GM12878 (cell line): Measurements from ENCODE around the gene TRIM71. TPM values are rescaled to one million over a fixed set of nuclear protein-coding genes. Genes with fewer than 3 reads are reported as not detected.

Experiments
- ATAC-seq: fragments of 200-7000 bp; cut with Tn5 transposase; 3 replicates; pipeline ENCODE4 v1.9.1; 2020; ENCODE audit warnings: mild to moderate bottlenecking, moderate library complexity
- BruUV-seq: library from RNA; stranded (reverse); fragments of 400-500 nt; replicated peaks from 2 replicates; lab custom pipeline; 2021; lab: Mats Ljungman, UMichigan
- CTCF ChIA-PET: fragments of 300-600 bp; sonication (Branson Sonifier 250); formaldehyde crosslinking; extraction: SDS; loops from one replicate; lab custom pipeline; 2021; ENCODE audit warnings: inconsistent platforms; lab: Yijun Ruan, JAX
- POLR2A ChIA-PET: fragments of 350-600 bp; formaldehyde crosslinking; extraction: SDS; loops from one replicate; lab custom pipeline; 2021; ENCODE audit warnings: inconsistent platforms; lab: Charles Lee
- RAD21 ChIA-PET: fragments of 300-600 bp; sonication (Branson Sonifier 250); formaldehyde crosslinking; loops from one replicate; lab custom pipeline; 2023; ENCODE audit warnings: antibody characterized with exemption; ENCODE audit not compliant: unreplicated experiment; lab: Charles Lee
- SMC1A ChIA-PET: fragments of 300-600 bp; sonication (Branson Sonifier 250); formaldehyde crosslinking; loops from one replicate; lab custom pipeline; 2023; ENCODE audit not compliant: unreplicated experiment, uncharacterized antibody; lab: Charles Lee
- DNase-seq: peaks from one replicate; pipeline ENCODE4 v3.0.0-alpha.2; 2011; ENCODE audit warnings: low read depth, low spot score
- FAIRE-seq: peaks from 3 replicates; lab custom pipeline; 2011; peaks lifted over from hg19 to GRCh38; lab: Jason Lieb, UNC
- H2AFZ ChIP-seq: 2 replicates; pipeline ENCODE4 v1.6.0; 2011; ENCODE audit warnings: low read depth, low read length, control low read depth; ENCODE audit not compliant: control insufficient read depth
- H3K27ac ChIP-seq: 2 replicates; pipeline ENCODE4 v1.5.1; 2011; ENCODE audit warnings: control low read depth; ENCODE audit not compliant: control insufficient read depth, insufficient read depth
- H3K27me3 ChIP-seq, 2 experiments: replicated peaks in 1 of 2; 2 replicates each; pipeline versions ENCODE4 v1.6.0 to v1.6.1; 2011; ENCODE audit warnings: low read length in 1 of 2; ENCODE audit not compliant: control insufficient read depth in 2 of 2, insufficient read depth in 2 of 2
- H3K36me3 ChIP-seq, 2 experiments: 2 replicates each; pipeline ENCODE4 v1.5.1; 2011; ENCODE audit warnings: low read length in 1 of 2; ENCODE audit not compliant: control insufficient read depth in 2 of 2, insufficient read depth in 2 of 2
- H3K4me1 ChIP-seq: 2 replicates; pipeline ENCODE4 v1.6.1; 2011; ENCODE audit warnings: mild to moderate bottlenecking, low read length, moderate library complexity, mixed read lengths; ENCODE audit not compliant: control insufficient read depth, insufficient read depth
- H3K4me2 ChIP-seq: 2 replicates; pipeline ENCODE4 v1.6.0; 2011; ENCODE audit warnings: control low read depth; ENCODE audit not compliant: control insufficient read depth, insufficient read depth
- H3K4me3 ChIP-seq: fragments of 200-600 bp; sonication (generic); 2 replicates; pipeline ENCODE4 v1.5.1; 2016
- H3K79me2 ChIP-seq: 2 replicates; pipeline ENCODE4 v1.6.0; 2011; ENCODE audit warnings: low read length; ENCODE audit not compliant: control insufficient read depth, insufficient read depth
- H3K9ac ChIP-seq: 2 replicates; pipeline ENCODE4 v1.8.0; 2011; ENCODE audit warnings: low read length, control low read depth, mixed read lengths; ENCODE audit not compliant: control insufficient read depth, insufficient read depth
- H3K9me3 ChIP-seq: replicated peaks from 3 replicates; pipeline ENCODE4 v1.5.1; 2011; ENCODE audit warnings: mild to moderate bottlenecking, low read length; ENCODE audit not compliant: control insufficient read depth, insufficient read depth
- H4K20me1 ChIP-seq: 2 replicates; pipeline ENCODE4 v1.6.0; 2011; ENCODE audit not compliant: control insufficient read depth, insufficient read depth
- BMI1 ChIP-seq: fragments of 450-650 bp; IDR thresholded peaks from 2 replicates; pipeline ENCODE4 v1.6.1; 2016; ENCODE audit warnings: mild to moderate bottlenecking, moderate library complexity, borderline replicate concordance
- FOS ChIP-seq: IDR thresholded peaks from 3 replicates; pipeline ENCODE4 v1.6.1; 2011; ENCODE audit warnings: borderline replicate concordance; ENCODE audit not compliant: insufficient read length; ENCODE audit errors: extremely low read depth
- FOXM1 ChIP-seq: IDR thresholded peaks from 2 replicates; pipeline ENCODE4 v1.6.1; 2012; ENCODE audit warnings: low read depth, mild to moderate bottlenecking, inconsistent platforms, low read length, moderate library complexity
- GABPA ChIP-seq: IDR thresholded peaks from 2 replicates; pipeline ENCODE4 v1.6.1; 2014; ENCODE audit warnings: antibody characterized with exemption, low read depth, mild to moderate bottlenecking, inconsistent platforms
- IKZF1 ChIP-seq: fragments of 450-650 bp; conservative IDR thresholded peaks from 2 replicates; pipeline ENCODE4 v1.6.1; 2017; ENCODE audit warnings: antibody characterized with exemption, mild to moderate bottlenecking
- LARP7 ChIP-seq: fragments of 450-650 bp; IDR thresholded peaks from 2 replicates; pipeline ENCODE4 v1.6.1; 2017; ENCODE audit warnings: mild to moderate bottlenecking
- MTA3 ChIP-seq: IDR thresholded peaks from 2 replicates; pipeline ENCODE4 v1.6.1; 2012; ENCODE audit warnings: low read length, inconsistent platforms, borderline replicate concordance
- NFYA ChIP-seq: IDR thresholded peaks from 2 replicates; pipeline ENCODE4 v1.6.1; 2011; ENCODE audit warnings: low read depth, mild to moderate bottlenecking, low read length, improper control_type of control experiment, borderline replicate concordance
- RELA ChIP-seq: fragments of 450-650 bp; IDR thresholded peaks from 2 replicates; pipeline ENCODE4 v1.8.0; 2014; ENCODE audit warnings: borderline replicate concordance; ENCODE audit not compliant: partially characterized antibody
- SREBF1 ChIP-seq: IDR thresholded peaks from 2 replicates; pipeline ENCODE4 v1.6.1; 2012; ENCODE audit warnings: mild to moderate bottlenecking, low read length
- TCF7 ChIP-seq: IDR thresholded peaks from 2 replicates; pipeline ENCODE4 v1.6.1; 2014; ENCODE audit warnings: antibody characterized with exemption, borderline replicate concordance
- WRNIP1 ChIP-seq: IDR thresholded peaks from 2 replicates; pipeline ENCODE4 v1.6.1; 2011; ENCODE audit warnings: low read depth, low read length, improper control_type of control experiment, borderline replicate concordance
- WGBS: methylation state at CpG from one replicate; pipeline ENCODE4 v1.1.6; 2016; ENCODE audit warnings: low lambda C conversion rate; ENCODE audit not compliant: insufficient replicate concordance, insufficient coverage; ENCODE audit errors: missing lambda C conversion rate; 5-methylcytosine and 5-hydroxymethylcytosine counted together
- in situ Hi-C: fragments of 300-500 bp; cut with MboI; formaldehyde crosslinking; loops from 9 replicates; pipeline ENCODE4 v1.14.3; 2018; ENCODE audit warnings: mixed read lengths
- intact Hi-C: fragments of 100-400 bp; cut with micrococcal nuclease; formaldehyde crosslinking; loops from one replicate; pipeline ENCODE4 v1.14.2; 2022; ENCODE audit not compliant: unreplicated experiment
- polyA plus RNA-seq, 11 experiments: library from polyadenylated mRNA; depleted of rRNA in 4 of 11; unstranded in 6 of 11; stranded (reverse) in 5 of 11; fragments of >200 nt; fragmentation: Nextera tagmentation in 4 of 11; fragmentation: Illumina TruSeq in 1 of 11; extraction: Ambion mirVana in 4 of 11; extraction: Trizol in 1 of 11; gene quantifications; 1 replicate in 1 of 11; 2 replicates in 10 of 11; pipeline versions ENCODE4 v1.2.1 to v1.2.3, GENCODE V29; 2011 to 2016; ENCODE audit warnings: inconsistent platforms in 2 of 11, missing spikeins in 2 of 11, low read depth in 1 of 11
- total RNA-seq, 4 experiments: library from RNA; depleted of rRNA in 3 of 4; stranded (reverse); fragments of >200 nt in 3 of 4; fragmentation: Illumina TruSeq in 1 of 4; extraction: Trizol in 1 of 4; gene quantifications; 2 replicates each; pipeline versions ENCODE4 v1.2.1 to v1.2.3, GENCODE V29; 2013 to 2021
- TF ChIP-seq, protein P1 (sequence below): IDR thresholded peaks from 2 replicates; pipeline ENCODE4 v1.6.1; 2011; ENCODE audit warnings: mild to moderate bottlenecking, low read depth, low read length, moderate library complexity; ENCODE audit not compliant: insufficient replicate concordance
- TF ChIP-seq, protein P2 (sequence below): fragments of 450-650 bp; IDR thresholded peaks from 2 replicates; pipeline ENCODE4 v1.6.1; 2014; ENCODE audit warnings: mild to moderate bottlenecking
- TF ChIP-seq, protein P3 (sequence below): IDR thresholded peaks from 2 replicates; pipeline ENCODE4 v1.6.1; 2012; ENCODE audit warnings: low read depth, low read length, improper control_type of control experiment

TRIM71 gene
- total and polyA plus RNA-seq, 10 of the 15 experiments (the other 5 are each of a cell fraction or from before 2014, with no cell fraction given): 0.02 to 1.8 (median 0.16) TPM

DNA sequence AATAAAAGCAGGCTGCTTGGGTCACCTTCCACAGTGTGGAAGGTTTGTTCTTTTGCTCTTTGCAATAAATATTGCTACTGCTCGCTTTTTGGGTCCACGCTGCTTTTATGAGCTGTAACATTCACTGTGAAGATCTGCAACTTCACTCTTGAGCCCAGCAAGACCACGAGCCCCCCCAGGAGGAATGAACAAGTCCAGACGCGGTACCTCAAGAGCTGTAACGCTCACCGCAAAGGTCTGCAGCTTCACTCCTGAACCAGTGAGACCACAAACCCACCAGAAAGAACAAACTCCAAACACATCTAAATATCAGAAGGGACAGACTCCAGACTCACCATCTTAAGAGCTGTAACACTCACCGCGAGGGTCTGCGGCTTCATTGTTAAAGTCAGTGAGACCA lies 86.2 kb downstream of the TRIM71 start:
- H4K20me1 ChIP-seq: no peaks in the 10 kb centered on the region
- H3K4me1 ChIP-seq: no peaks in the 10 kb centered on the region; the same call in 1 of the 2 replicates
- H3K27me3 ChIP-seq: no peaks in the 10 kb centered on the region
- no peaks in the 10 kb centered on the region for H3K36me3 ChIP-seq
- no peak overlapping the region for H3K4me3 ChIP-seq
- no peak overlapping the region for H2AFZ ChIP-seq
- DNase-seq: no peak
- no peak for ATAC-seq
- RAD21 ChIA-PET: interaction anchor here (0.8 to 2.2 kb wide), 8 partner anchors 15 to 172 kb away, joined by 3 to 25 read pairs (median 4); no protein-coding TSS in a partner anchor
- in situ Hi-C loops: no loop called here
- FAIRE-seq: no peak
- no peak overlapping the region for H3K27ac ChIP-seq
- no peak overlapping the region for H3K9ac ChIP-seq
- POLR2A ChIA-PET: no interaction called here
- CTCF ChIA-PET: interaction anchor here (0.6 to 3.5 kb wide), 11 partner anchors 15 to 232 kb away, joined by 3 to 43 read pairs (median 5); no protein-coding TSS in a partner anchor
- no peak overlapping the region for H3K4me2 ChIP-seq
- intact Hi-C loops: loop anchor here (10.0 kb wide), 2 partner anchors 89 to 169 kb away; partner anchors contain the start of gene TRIM71
- WGBS: 82% methylated on average over 10 of the region's 10 CpGs
- H3K79me2 ChIP-seq: no peaks in the 10 kb centered on the region
- TF ChIP-seq SREBF1 (no peak), BMI1 (no peak), FOXM1 (no peak), WRNIP1 (no peak), TCF7 (no peak)
- BruUV-seq: no TSS peak
- no peaks in the 10 kb centered on the region for H3K9me3 ChIP-seq
- SMC1A ChIA-PET: interaction anchor here (1.3 to 2.3 kb wide), 5 partner anchors 20 to 172 kb away, joined by 4 to 17 read pairs (median 10); no protein-coding TSS in a partner anchor

DNA sequence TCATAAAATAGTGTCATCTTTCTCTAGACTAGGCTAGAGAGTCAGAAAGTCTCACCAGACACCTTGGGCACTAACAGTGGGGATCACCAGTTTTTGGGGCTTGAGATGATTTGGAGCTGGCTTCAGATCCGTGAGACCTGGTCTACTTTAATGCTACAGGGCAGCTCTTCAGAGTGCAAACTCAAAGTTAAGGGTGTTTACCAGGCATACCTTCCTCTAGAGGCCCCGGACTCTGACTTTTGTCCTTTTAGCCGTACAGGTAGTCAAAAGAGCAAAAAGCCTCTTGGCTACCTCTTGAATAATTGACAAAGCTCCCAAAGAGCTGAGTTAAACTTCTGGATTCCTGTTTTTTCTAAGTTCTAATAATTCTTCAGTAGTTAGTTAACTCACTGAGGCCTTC lies 92.2 kb downstream of the TRIM71 start:
- no peaks in the 10 kb centered on the region for H3K36me3 ChIP-seq
- H3K4me1 ChIP-seq: no peaks in the 10 kb centered on the region
- H3K27me3 ChIP-seq: no peaks in the 10 kb centered on the region
- H3K9me3 ChIP-seq: no peaks in the 10 kb centered on the region
- no peak overlapping the region for H3K4me2 ChIP-seq
- H3K27ac ChIP-seq: no peak overlapping the region
- ATAC-seq: no peak
- ChIA-PET SMC1A (interaction anchor here (1.0 kb wide), 2 partner anchors 33 to 58 kb away, joined by 3 read pairs; no protein-coding TSS in a partner anchor), CTCF (interaction anchor here (1.1 kb wide), 1 partner anchor 36 kb away, joined by 3 read pairs; no protein-coding TSS in a partner anchor), RAD21 (no interaction called here), POLR2A (no interaction called here)
- no TSS peak for BruUV-seq
- no peak overlapping the region for H3K9ac ChIP-seq
- FAIRE-seq: no peak
- in situ Hi-C loops: no loop called here
- H3K79me2 ChIP-seq: no peaks in the 10 kb centered on the region
- no peak for DNase-seq
- no peak overlapping the region for H2AFZ ChIP-seq
- 38% methylated on average over 3 of the region's 3 CpGs for WGBS
- no peak overlapping the region for H3K4me3 ChIP-seq
- H4K20me1 ChIP-seq: no peaks in the 10 kb centered on the region
- intact Hi-C loops: loop anchor here (10.0 kb wide), 2 partner anchors 95 to 175 kb away; partner anchors contain the start of gene TRIM71
- no peak for TF ChIP-seq FOXM1
- no peak for TF ChIP-seq RELA
- TF ChIP-seq GABPA: no peak
- no peak for TF ChIP-seq MTA3
- TF ChIP-seq NFYA: no peak
- TF ChIP-seq, protein P1, sequence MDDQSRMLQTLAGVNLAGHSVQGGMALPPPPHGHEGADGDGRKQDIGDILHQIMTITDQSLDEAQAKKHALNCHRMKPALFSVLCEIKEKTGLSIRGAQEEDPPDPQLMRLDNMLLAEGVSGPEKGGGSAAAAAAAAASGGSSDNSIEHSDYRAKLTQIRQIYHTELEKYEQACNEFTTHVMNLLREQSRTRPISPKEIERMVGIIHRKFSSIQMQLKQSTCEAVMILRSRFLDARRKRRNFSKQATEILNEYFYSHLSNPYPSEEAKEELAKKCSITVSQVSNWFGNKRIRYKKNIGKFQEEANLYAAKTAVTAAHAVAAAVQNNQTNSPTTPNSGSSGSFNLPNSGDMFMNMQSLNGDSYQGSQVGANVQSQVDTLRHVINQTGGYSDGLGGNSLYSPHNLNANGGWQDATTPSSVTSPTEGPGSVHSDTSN: no peak
- TF ChIP-seq, protein P2, sequence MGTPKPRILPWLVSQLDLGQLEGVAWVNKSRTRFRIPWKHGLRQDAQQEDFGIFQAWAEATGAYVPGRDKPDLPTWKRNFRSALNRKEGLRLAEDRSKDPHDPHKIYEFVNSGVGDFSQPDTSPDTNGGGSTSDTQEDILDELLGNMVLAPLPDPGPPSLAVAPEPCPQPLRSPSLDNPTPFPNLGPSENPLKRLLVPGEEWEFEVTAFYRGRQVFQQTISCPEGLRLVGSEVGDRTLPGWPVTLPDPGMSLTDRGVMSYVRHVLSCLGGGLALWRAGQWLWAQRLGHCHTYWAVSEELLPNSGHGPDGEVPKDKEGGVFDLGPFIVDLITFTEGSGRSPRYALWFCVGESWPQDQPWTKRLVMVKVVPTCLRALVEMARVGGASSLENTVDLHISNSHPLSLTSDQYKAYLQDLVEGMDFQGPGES: no peak
- TF ChIP-seq LARP7: no peak
- TF ChIP-seq, protein P3, sequence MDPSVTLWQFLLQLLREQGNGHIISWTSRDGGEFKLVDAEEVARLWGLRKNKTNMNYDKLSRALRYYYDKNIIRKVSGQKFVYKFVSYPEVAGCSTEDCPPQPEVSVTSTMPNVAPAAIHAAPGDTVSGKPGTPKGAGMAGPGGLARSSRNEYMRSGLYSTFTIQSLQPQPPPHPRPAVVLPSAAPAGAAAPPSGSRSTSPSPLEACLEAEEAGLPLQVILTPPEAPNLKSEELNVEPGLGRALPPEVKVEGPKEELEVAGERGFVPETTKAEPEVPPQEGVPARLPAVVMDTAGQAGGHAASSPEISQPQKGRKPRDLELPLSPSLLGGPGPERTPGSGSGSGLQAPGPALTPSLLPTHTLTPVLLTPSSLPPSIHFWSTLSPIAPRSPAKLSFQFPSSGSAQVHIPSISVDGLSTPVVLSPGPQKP: no peak
- TF ChIP-seq IKZF1: no peak
- TF ChIP-seq FOS: no peak
